ENCODE results near the gene KRR1.
"Not testable (repeated sequence)": the region's sequence is repeated elsewhere in the genome, so short reads cannot be mapped to it uniquely, and the experiment has no call there.

KRR1 gene

GRCh38 chr12:75503866-75504265 is 7.5 kb downstream of the KRR1 start:
- TF ChIP-seq CTCF (conservative IDR thresholded peaks at IDR 0.05; ENCODE audit: low read depth, low read length), result no peak
- DNase-seq (ENCODE audit: low read depth), result no peak
- H3K4me3 ChIP-seq (ENCODE audit: low read depth, low read length), result no peak overlapping the region

GRCh38 chr12:75503459-75503858 is 8.0 kb downstream of the KRR1 start:
- H3K4me3 ChIP-seq (ENCODE audit: low read depth, low read length), result no peak overlapping the region
- no peak for TF ChIP-seq CTCF (conservative IDR thresholded peaks at IDR 0.05; ENCODE audit: low read depth, low read length)
- no peak for DNase-seq (ENCODE audit: low read depth)

- H3K4me3 ChIP-seq (ENCODE audit: low read depth, low read length), result no peak overlapping the region
- no peak for DNase-seq (ENCODE audit: low read depth)
- TF ChIP-seq CTCF (conservative IDR thresholded peaks at IDR 0.05; ENCODE audit: low read depth, low read length), result no peak
Measured at GRCh38 chr12:75491169-75491568, 20.2 kb downstream of the KRR1 start.

- peak; percentile 45 for DNase-seq (ENCODE audit: low read depth)
- no peak for TF ChIP-seq CTCF (conservative IDR thresholded peaks at IDR 0.05; ENCODE audit: low read depth, low read length)
- no peak overlapping the region for H3K4me3 ChIP-seq (ENCODE audit: low read depth, low read length)
Measured at GRCh38 chr12:75489613-75490210, 21.7 kb downstream of the KRR1 start.

- no peak for DNase-seq (ENCODE audit: low read depth)
- no peak for TF ChIP-seq CTCF (conservative IDR thresholded peaks at IDR 0.05; ENCODE audit: low read depth, low read length)
- H3K4me3 ChIP-seq (ENCODE audit: low read depth, low read length), result no peak overlapping the region
Measured at GRCh38 chr12:75489187-75489586, 22.2 kb downstream of the KRR1 start.

- TF ChIP-seq CTCF (conservative IDR thresholded peaks at IDR 0.05; ENCODE audit: low read depth, low read length), result peak; percentile 80
- no peak overlapping the region for H3K4me3 ChIP-seq (ENCODE audit: low read depth, low read length)
- DNase-seq (ENCODE audit: low read depth), result peak; percentile 75
Measured at GRCh38 chr12:75488553-75488952, 22.9 kb downstream of the KRR1 start.

GRCh38 chr12:75487308-75487707 is 24.1 kb downstream of the KRR1 start:
- TF ChIP-seq CTCF (conservative IDR thresholded peaks at IDR 0.05; ENCODE audit: low read depth, low read length), result no peak
- DNase-seq (ENCODE audit: low read depth), result no peak
- no peak overlapping the region for H3K4me3 ChIP-seq (ENCODE audit: low read depth, low read length)

GRCh38 chr12:75484450-75484849 is 27.0 kb downstream of the KRR1 start:
- not testable (repeated sequence) for DNase-seq (ENCODE audit: low read depth); H3K4me3 ChIP-seq (ENCODE audit: low read depth, low read length)

Data from choroid plexus epithelial cell (primary cell).